NT2/D1 (cell line): ENCODE results near the gene LRRC36.

Source experiments
- YY1 ChIP-seq: IDR thresholded peaks from 2 replicates; pipeline ENCODE4 v1.6.1; 2011; ENCODE audit not compliant: insufficient read length, insufficient read depth
- ZNF274 ChIP-seq: IDR thresholded peaks from 2 replicates; pipeline ENCODE4 v1.6.1; 2011; ENCODE audit warnings: mild to moderate bottlenecking, low read depth, low read length

DNA sequence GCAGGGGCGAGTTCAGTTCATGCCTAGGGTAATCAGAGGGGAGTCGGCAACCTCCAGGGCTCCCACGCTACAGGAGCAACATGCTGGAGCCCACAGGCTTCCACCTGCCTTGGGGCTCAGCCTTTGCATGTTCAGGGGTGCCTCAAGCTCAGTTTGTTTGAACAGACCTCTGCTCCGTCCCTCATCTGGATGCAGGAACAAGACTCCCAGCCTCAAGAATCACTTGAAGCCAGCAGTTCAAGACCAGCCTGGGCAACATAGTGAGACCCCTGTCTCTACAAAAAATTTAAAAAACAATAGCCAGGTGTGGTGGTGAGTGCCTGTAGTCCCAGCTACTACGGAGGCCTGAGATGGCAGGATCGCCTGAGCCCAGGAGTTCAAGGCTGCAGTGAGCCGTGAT is 99.4 kb downstream of the LRRC36 start:
- TF ChIP-seq YY1: no peak
- no peak for TF ChIP-seq ZNF274
